HG03575 (cell line): ENCODE data around the gene ZNF408.
"Not testable (repeated sequence)": the region's sequence is repeated elsewhere in the genome, so short reads cannot be mapped to it uniquely, and the experiment has no call there.

Experiments
- ATAC-seq: cut with Tn5 transposase; IDR thresholded peaks from one replicate; pipeline ENCODE4 v1.9.1; 2021; ENCODE audit not compliant: unreplicated experiment, insufficient number of reproducible peaks, low FRiP score; ENCODE audit errors: extremely low read depth

Gene ZNF408

DNA sequence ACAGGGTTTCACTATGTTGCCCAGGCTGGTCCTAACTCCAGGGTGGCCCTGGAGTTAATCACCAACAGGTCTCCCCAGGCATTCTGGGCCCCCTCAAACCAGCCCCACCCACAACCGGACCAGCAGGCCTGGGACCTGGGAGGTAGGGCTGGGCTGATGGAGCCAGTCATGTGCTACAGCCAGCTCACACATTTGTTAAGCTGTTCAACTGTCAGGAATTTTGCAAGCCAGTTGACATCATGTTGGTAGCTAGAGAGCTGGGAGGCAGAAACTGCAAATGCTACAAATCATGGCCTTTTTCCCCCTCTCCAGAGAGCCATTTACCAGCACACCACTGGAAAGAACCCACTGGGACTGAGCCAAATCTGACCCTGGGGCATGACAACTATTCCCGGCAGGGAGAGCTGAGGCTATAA, 7.2 kb upstream of the ZNF408 start:
- ATAC-seq, result no peak

DNA sequence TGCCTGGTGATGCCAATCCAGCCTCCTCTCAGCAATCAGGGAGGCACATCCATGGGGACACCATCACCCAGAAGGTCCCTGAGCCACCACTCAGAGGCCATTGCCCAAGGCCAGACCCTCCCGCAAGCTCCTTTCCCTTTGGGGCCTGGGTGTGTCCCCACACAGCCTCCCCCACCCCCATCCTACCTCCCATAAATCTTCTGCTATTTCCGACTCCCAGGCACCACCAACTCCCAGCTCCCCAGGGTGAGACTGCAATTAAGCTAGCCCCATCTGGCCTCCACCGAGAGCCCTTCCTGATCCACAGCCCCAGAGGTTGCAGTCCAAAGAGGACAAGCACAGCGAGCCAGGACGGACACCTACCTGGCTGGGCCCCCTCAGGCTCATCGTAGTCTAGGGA, 6.8 kb upstream of the ZNF408 start:
- ATAC-seq, result no peak

DNA sequence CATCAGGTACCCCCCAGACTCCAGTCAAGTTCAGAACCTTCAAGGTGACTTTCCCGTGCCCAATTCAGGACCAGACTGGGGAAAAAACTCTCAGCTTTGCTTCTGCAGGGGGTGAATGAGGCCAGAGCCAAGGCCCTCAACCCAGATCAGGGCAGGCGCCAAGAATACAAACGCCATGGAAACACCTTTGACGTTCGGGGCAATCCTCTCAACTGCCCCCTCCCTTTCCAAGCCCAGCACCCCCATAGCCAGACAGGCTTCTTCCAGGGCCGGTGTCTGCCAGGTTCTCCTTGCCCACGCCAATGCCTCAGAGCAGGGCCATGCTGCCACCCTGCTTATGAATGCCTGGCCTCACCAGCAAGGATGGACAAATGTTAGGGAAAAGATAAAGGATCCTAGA, 6.2 kb upstream of the ZNF408 start:
- ATAC-seq, result no peak

DNA sequence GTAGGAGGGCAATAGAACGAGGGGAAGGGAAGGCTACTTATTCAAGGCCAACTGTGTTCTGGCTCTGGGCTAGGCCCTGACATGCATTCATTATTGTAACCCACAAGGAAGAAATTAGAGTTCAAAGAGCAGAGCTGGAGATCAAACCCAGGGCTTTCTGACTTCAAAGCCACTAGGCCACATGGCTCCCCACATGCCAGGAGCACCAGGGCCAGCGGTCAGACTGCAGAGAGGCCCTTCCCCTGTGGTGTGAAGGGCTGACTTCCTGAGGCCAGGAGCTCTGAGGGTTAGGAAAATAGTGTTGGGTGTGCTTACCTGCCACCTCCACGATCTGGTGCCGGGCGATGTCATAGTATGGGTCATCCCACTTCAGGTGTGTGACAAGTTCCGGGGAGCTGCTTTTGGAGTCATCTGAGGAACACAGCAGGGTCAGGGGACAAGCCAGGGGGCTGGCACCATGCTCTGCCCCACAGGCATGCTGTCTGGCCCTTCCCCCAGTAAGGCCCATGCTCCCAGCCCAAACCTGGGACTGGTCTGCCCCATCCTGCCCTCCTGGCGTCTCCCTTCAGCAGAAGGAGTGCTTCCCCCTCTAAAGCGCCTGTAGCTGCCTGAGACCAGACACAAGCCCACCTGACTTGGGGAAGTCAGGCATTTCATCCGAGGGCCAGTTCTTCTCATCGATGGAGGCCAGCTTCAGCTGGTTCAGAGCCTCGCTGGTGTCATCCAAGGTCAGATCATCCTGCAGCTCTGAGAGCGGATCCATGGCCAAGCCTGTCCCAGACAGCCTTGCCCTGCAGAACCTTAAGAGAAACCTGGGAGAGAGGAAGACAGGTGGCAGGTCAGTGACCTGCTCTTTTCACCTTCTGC, 5.3 kb upstream of the ZNF408 start:
- ATAC-seq, result no peak

DNA sequence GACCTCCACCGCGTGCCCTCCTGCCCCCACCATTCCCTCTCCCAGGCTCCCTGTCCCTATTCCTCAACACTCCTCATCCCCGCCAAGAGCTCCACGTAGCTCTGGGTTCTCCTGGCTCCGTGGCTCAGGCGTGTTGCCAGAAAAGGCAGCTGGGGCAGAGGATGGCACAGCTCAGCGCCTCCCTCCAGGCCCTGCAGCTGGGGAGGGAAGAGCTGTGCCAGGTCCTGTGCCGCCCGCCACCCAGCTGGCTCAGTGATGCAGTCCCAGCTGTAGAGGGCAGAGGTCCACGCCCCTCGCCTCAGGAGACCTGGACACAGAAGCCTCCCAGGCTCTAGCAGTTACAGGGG, 4.6 kb upstream of the ZNF408 start:
- ATAC-seq, result no peak

DNA sequence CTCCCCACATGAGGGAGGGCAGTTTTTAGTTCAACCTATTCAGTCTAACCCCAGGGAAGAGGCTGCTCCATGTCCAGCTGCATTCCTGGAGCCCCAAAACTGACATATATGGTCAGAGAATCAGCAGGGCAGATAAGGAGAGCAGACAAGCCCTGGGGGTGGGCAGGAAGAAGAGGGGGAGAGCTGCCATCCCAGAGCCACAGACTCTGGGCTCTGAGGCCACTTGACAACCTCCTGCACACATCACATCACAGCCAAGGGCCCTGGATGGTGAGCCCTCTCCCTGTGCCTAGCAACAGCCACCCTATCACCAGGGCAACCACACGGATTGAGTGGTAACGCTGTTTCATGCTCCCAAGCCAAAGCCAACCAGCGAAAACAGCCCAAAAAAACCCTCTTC, 3.5 kb upstream of the ZNF408 start:
- ATAC-seq, result no peak

DNA sequence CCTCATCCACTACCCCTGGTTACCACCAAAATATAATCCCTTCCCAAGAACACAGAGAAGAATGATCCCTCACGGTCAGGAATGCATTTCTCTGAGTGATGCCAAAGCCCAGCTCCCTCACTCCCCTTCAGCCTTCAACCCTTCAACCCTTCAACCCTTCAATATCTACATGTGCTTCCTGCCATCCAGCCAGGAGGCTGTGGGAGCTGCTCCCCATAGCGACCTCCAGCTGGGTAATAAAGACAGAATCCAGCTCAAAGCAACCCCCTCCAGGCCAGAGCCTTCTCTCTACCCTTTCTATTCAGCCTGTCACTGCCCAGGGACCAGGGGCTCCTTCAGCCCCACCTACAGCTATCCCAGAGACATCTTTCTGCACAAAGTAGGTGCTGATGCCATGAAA, 3.1 kb upstream of the ZNF408 start:
- no peak for ATAC-seq

DNA sequence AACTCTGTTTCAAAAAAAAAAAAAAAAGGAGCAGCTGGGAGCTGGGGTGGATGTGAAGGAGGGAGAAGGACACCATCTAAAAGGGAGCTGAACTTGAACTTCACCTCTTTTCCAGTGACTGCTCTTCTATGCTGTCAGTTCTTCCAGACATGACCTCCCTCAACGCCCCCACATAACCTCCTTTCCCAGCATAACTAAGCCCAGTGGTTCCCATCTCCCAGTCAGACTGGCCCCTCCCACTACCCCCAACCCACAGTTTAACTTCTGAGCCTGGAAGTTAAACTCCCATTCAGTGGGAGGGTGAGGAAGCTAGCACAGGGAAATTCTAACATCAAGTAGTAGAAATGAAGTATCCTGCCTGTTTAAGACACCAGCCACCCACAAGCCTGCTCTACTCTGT, 2.2 kb upstream of the ZNF408 start:
- ATAC-seq, result no peak

DNA sequence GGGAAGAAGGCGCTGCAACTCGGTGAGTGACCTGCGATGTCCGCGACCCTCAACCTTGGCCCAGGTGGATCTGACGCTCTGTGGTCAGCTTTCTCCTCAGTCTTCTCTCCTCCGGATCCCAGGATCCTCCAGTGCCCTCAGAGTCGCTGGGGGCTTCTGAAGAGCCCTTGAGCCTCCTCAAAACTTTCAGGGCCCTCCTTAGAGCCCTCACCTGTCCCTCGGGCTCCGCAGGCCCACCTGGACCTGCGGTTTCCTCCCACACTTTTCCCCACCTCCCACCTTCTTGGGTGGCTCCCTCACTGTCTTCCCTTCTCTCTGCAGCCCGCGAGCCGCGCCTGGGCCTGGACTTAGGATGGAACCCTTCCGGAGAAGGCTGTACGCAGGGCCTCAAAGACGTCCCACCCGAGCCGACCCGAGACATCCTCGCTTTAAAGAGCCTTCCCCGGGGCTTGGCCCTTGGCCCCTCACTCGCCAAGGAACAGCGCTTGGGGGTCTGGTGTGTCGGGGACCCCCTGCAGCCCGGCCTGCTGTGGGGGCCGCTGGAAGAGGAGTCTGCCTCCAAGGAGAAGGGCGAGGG, 335 bp downstream of the ZNF408 start:
- ATAC-seq, result no peak

DNA sequence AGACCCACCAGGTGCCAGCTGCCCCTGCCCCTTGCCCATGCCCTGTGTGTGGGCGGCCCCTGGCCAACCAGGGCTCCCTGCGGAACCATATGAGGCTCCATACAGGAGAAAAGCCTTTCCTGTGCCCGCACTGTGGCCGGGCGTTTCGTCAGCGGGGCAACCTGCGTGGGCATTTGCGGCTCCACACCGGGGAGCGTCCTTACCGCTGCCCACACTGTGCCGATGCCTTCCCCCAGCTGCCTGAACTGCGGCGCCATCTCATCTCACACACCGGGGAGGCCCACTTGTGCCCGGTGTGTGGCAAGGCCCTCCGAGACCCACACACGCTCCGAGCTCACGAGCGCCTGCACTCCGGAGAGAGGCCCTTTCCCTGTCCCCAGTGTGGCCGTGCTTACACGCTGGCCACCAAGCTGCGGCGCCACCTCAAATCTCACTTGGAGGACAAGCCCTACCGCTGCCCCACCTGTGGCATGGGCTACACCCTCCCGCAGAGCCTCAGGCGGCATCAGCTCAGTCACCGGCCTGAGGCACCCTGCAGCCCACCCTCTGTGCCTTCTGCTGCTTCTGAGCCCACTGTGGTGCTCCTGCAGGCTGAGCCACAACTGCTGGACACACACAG, 4.3 kb downstream of the ZNF408 start:
- no peak for ATAC-seq

DNA sequence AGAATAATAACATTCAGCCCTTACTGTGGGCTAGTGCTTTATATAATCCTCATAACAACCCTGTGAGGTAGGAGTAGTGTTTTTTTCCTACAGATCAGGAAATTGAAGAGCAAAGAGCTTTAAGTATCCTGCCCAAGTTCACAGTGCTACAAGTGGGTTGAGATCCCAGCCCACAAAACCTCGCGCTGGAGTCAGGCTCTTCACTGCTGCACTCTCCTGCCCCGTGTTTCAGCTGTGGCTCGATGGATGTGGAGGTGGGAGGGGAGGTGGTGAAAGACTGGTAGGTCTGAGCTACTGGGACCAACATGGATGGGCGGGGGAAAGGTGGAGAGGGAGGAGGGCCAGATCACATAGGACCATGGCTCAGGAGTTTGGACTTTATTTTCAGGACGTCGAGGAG, 6.1 kb downstream of the ZNF408 start:
- no peak for ATAC-seq

DNA sequence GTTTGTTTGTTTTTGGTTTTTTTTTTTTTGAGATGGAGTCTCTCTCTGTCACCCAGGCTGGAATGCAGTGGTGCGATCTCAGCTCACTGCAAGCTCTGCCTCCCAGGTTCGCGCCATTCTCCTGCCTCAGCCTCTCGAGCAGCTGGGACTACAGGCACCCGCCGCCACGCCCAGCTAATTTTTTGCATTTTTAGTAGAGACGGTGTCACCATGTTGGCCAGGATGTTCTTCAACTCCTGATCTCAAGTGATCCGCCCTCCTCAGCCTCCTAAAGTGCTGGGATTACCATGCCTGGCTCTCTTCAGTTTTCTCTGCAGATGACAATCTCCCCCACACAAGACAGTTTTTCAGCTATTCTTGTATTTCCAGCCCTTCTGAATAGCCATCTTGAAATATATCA, 8.5 kb downstream of the ZNF408 start:
- ATAC-seq, result not testable (repeated sequence)

DNA sequence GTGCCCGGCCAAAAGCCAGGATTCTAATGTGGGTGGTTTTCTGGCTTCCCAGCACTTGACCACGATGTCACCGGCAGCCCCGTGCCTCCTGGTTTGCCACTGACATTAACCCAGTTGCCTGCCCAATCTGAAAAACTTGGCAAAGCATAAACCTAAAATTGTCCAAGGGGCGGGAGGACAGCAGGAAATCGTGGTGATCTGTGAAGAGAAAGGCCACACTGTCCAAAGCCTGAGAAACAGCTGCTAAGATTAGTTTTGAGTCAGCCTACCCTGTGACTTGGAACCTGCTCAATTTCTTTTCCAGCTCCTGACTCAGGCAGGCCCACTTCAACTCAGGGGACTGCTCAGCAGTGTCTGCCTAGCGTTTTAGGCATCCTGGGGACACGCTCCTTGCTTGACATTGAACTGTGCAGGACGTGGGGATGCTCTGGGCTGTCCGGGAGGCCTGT, 10.0 kb downstream of the ZNF408 start:
- no peak for ATAC-seq

DNA sequence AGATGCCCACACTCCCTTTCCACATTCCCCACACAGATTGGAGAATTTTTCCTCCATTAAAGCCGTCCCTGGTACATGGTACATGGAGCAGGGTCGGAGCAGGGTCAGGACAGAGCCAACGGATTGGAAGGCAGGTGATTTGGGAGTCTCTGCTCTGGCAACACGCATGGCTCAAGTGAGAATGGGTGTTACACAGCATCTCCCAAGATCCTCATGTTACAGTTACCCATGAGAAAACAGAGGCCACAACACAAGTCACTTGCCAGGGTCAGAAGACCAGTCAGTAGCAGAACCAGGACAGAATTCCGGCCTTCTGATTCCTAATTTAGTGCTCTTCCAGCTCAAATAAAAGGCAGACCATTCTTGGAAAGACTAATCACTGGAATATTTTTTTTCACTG, 10.5 kb downstream of the ZNF408 start:
- ATAC-seq, result no peak

DNA sequence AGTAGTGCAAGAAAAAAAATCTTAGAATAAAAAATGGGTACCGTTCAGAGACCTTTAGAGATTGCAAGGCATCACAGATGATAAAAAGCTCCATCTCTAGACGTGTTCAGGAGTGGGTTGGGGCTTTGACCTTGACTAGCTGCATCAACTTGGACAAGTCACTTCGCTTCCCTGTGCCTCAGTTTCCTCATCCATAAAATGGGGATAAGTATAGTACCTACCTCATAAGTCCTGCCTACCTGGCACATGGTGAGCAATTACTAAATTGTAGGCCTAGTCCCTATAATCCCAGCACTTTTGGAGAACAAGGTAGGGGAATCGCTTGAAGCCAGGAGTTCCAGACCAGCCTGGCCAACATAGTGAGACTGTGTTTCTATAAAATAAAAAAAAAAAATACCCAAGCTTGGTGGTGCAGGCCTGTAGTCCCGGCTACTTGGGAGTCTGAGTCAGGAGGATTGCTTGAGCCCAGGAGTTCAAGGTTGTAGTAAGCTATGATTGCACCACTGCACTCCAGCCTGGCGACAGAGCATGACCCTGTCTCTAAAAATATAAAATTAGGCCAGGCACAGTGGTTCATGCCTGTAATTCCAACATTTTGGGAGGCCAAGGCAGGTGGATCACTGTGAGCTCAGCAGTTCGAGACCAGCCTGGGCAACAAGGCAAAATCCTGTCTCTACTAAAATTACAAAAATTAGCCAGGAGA, 12.2 kb downstream of the ZNF408 start:
- no peak for ATAC-seq

DNA sequence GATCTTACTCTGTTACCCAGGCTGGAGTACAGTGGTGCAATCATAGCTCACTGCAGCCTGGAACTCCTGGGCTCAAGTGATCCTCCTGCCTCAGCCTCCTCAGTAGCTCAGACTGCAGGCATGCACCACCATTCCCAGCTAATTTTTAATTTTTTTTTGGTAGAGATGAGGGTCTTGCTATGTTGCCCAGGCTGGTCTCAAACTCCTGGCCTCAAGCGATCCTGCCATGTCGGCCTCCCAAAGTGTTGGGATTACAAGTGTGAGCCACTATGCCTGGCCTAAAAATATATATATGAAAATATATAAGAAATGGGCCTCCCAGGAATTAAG, 17.0 kb downstream of the ZNF408 start:
- ATAC-seq, result not testable (repeated sequence)

DNA sequence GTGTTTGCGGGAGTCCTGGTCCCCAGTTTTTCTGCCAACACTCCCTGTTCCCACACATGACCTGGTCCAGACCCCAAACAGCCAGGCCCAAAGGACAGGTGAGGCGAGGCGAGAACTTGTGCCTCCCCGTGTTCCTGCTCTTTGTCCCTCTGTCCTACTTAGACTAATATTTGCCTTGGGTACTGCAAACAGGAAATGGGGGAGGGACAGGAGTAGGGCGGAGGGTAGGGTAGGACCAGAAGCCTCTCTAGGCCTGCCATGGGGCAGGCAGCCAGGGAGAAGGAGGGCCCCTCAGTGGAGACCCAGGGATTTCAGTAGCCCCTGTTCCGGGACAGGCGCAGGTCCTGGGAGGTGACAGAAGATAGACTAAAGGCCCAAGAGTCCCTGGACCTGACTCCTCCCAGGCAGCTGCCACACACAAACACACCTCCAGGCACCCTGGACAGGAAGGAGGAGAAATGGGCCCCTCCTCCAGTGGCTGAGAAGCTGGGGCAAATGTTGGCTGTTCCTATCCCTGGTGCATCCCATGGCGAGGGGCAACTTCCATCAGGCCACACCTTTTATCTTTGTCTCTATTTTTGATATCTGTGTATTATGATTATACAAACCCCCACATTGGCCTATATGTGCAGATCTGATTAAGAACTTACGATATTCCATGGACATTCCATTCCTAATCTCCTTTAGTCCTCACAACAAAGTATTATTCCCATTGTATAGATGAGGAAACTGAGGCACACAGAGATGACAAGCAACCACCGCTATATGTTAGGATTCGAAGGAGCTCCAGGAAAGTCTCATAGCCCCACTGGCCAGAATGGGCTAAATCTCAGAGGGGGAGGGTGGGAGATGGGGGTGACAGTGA, 17.6 kb downstream of the ZNF408 start:
- no peak for ATAC-seq

DNA sequence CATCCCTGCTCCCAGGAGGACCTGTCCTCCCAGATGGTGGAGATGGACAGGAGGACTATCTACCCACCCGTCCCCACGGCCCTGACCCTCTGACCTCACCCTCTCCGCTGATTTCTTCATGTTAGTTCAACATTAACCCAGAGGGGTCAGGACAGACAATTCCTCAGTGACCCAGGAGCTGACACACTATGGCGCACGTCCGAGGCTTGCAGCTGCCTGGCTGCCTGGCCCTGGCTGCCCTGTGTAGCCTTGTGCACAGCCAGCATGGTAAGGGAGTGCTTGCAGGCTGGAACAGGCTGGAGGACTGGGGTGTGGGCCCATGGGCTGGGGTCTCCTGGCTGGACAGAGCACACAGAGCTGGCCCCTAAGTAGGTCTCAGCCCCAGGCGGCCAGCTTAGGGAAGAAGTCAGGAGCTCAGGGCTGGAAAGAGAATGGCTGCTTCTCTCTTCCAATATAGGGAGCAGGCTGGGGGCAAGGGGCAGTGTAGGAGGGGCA, 18.3 kb downstream of the ZNF408 start, which contains the start of gene F2:
Gene F2 (plus strand): TSS at position 166 of the 495 bp plus-strand sequence. CDS start 23 bp downstream, at position 189.
- ATAC-seq, result no peak
